GM12875 (cell line): ENCODE results near the gene MLKL.

ENCODE experiments used
- H3K4me3 ChIP-seq: one replicate; pipeline ENCODE4 v1.5.1; 2011; ENCODE audit warnings: low read depth, low read length, control low read depth
- TF ChIP-seq, protein P1 (sequence below): IDR thresholded peaks from 2 replicates; pipeline ENCODE4 v1.5.1; 2011; ENCODE audit warnings: low read depth, mild to moderate bottlenecking, control low read depth, inconsistent platforms, low read length, moderate library complexity, borderline replicate concordance; ENCODE audit not compliant: insufficient read depth

MLKL gene

GRCh38 chr16:74633686-74634085 lies 67.0 kb downstream of the MLKL start:
- H3K4me3 ChIP-seq = no peak overlapping the region
- TF ChIP-seq, protein P1, sequence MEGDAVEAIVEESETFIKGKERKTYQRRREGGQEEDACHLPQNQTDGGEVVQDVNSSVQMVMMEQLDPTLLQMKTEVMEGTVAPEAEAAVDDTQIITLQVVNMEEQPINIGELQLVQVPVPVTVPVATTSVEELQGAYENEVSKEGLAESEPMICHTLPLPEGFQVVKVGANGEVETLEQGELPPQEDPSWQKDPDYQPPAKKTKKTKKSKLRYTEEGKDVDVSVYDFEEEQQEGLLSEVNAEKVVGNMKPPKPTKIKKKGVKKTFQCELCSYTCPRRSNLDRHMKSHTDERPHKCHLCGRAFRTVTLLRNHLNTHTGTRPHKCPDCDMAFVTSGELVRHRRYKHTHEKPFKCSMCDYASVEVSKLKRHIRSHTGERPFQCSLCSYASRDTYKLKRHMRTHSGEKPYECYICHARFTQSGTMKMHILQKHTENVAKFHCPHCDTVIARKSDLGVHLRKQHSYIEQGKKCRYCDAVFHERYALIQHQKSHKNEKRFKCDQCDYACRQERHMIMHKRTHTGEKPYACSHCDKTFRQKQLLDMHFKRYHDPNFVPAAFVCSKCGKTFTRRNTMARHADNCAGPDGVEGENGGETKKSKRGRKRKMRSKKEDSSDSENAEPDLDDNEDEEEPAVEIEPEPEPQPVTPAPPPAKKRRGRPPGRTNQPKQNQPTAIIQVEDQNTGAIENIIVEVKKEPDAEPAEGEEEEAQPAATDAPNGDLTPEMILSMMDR = no peak

- TF ChIP-seq, protein P1 = no peak
- H3K4me3 ChIP-seq = no peak overlapping the region
Observed at GRCh38 chr16:74627506-74628220, 73.0 kb downstream of the MLKL start.

- TF ChIP-seq, protein P1 = no peak
- H3K4me3 ChIP-seq = no peak overlapping the region
Observed at GRCh38 chr16:74626741-74627416, 73.8 kb downstream of the MLKL start.

DNA sequence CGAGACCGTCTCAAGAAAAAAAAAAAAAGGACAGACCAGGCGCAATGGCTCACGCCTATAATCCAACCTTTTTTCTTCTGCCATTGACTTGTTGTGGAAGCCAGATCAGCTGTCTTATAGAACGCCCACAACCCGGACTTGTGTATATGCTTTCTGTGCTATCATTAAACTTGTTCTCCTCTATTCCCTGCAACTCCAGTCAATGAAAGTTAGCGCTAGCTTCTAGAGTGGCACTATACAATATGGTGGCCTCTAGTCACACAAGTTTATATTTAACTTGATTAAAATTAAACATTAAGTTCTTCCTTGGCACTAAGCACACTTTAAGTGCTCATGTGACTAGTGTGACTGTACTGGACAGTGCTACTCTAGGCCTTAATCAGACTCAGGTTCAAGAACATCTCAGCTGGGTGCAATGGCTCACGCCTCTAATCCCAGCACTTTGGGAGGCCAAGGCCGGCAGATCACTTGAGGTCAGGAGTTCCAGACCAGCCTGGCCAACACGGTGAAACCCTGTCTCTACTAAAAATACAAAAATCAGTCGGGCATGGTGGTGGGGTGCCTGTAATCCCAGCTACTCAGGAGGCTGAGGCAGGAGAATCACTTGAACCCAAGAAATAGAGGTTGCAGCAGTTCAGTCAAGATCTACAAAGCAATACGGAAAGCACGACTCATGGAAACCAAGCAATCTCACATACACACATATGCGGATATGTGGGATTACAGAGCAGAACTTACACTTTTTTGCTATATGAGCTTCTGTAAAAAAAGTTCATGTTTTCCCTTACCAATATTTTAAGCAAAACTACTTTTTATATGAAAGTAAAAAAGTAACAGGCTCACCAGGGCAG lies 74.9 kb downstream of the MLKL start:
- TF ChIP-seq, protein P1 = no peak

GRCh38 chr16:74623839-74624235 lies 76.8 kb downstream of the MLKL start:
- TF ChIP-seq, protein P1 = no peak

More for the DNA sequence above, 74.9 kb downstream of the MLKL start:
- H3K4me3 ChIP-seq = no peak overlapping the region

GRCh38 chr16:74623214-74623838 lies 77.3 kb downstream of the MLKL start:
- TF ChIP-seq, protein P1 = peak; percentile 30; the same call in 1 of the 2 replicates

More at GRCh38 chr16:74623839-74624235, 76.8 kb downstream of the MLKL start:
- H3K4me3 ChIP-seq = no peak overlapping the region

More at GRCh38 chr16:74623214-74623838, 77.3 kb downstream of the MLKL start:
- no peak overlapping the region for H3K4me3 ChIP-seq
